GM12878 (cell line): ENCODE results near the gene VIPR2. TPM values are rescaled to one million over a fixed set of nuclear protein-coding genes. Genes with fewer than 3 reads are reported as not detected.

Experiments
- ATAC-seq: fragments of 200-7000 bp; cut with Tn5 transposase; 3 replicates; pipeline ENCODE4 v1.9.1; 2020; ENCODE audit warnings: mild to moderate bottlenecking, moderate library complexity
- BruUV-seq: library from RNA; stranded (reverse); fragments of 400-500 nt; replicated peaks from 2 replicates; lab custom pipeline; 2021; lab: Mats Ljungman, UMichigan
- CTCF ChIA-PET: fragments of 300-600 bp; sonication (Branson Sonifier 250); formaldehyde crosslinking; extraction: SDS; loops from one replicate; lab custom pipeline; 2021; ENCODE audit warnings: inconsistent platforms; lab: Yijun Ruan, JAX
- POLR2A ChIA-PET: fragments of 350-600 bp; formaldehyde crosslinking; extraction: SDS; loops from one replicate; lab custom pipeline; 2021; ENCODE audit warnings: inconsistent platforms; lab: Charles Lee
- RAD21 ChIA-PET: fragments of 300-600 bp; sonication (Branson Sonifier 250); formaldehyde crosslinking; loops from one replicate; lab custom pipeline; 2023; ENCODE audit warnings: antibody characterized with exemption; ENCODE audit not compliant: unreplicated experiment; lab: Charles Lee
- SMC1A ChIA-PET: fragments of 300-600 bp; sonication (Branson Sonifier 250); formaldehyde crosslinking; loops from one replicate; lab custom pipeline; 2023; ENCODE audit not compliant: unreplicated experiment, uncharacterized antibody; lab: Charles Lee
- DNase-seq: peaks from one replicate; pipeline ENCODE4 v3.0.0-alpha.2; 2011; ENCODE audit warnings: low read depth, low spot score
- FAIRE-seq: peaks from 3 replicates; lab custom pipeline; 2011; peaks lifted over from hg19 to GRCh38; lab: Jason Lieb, UNC
- H2AFZ ChIP-seq: 2 replicates; pipeline ENCODE4 v1.6.0; 2011; ENCODE audit warnings: low read depth, low read length, control low read depth; ENCODE audit not compliant: control insufficient read depth
- H3K27ac ChIP-seq: 2 replicates; pipeline ENCODE4 v1.5.1; 2011; ENCODE audit warnings: control low read depth; ENCODE audit not compliant: control insufficient read depth, insufficient read depth
- H3K27me3 ChIP-seq, 2 experiments: replicated peaks in 1 of 2; 2 replicates each; pipeline versions ENCODE4 v1.6.0 to v1.6.1; 2011; ENCODE audit warnings: low read length in 1 of 2; ENCODE audit not compliant: control insufficient read depth in 2 of 2, insufficient read depth in 2 of 2
- H3K36me3 ChIP-seq, 2 experiments: 2 replicates each; pipeline ENCODE4 v1.5.1; 2011; ENCODE audit warnings: low read length in 1 of 2; ENCODE audit not compliant: control insufficient read depth in 2 of 2, insufficient read depth in 2 of 2
- H3K4me1 ChIP-seq: 2 replicates; pipeline ENCODE4 v1.6.1; 2011; ENCODE audit warnings: mild to moderate bottlenecking, low read length, moderate library complexity, mixed read lengths; ENCODE audit not compliant: control insufficient read depth, insufficient read depth
- H3K4me2 ChIP-seq: 2 replicates; pipeline ENCODE4 v1.6.0; 2011; ENCODE audit warnings: control low read depth; ENCODE audit not compliant: control insufficient read depth, insufficient read depth
- H3K4me3 ChIP-seq: fragments of 200-600 bp; sonication (generic); 2 replicates; pipeline ENCODE4 v1.5.1; 2016
- H3K79me2 ChIP-seq: 2 replicates; pipeline ENCODE4 v1.6.0; 2011; ENCODE audit warnings: low read length; ENCODE audit not compliant: control insufficient read depth, insufficient read depth
- H3K9ac ChIP-seq: 2 replicates; pipeline ENCODE4 v1.8.0; 2011; ENCODE audit warnings: low read length, control low read depth, mixed read lengths; ENCODE audit not compliant: control insufficient read depth, insufficient read depth
- H3K9me3 ChIP-seq: replicated peaks from 3 replicates; pipeline ENCODE4 v1.5.1; 2011; ENCODE audit warnings: mild to moderate bottlenecking, low read length; ENCODE audit not compliant: control insufficient read depth, insufficient read depth
- H4K20me1 ChIP-seq: 2 replicates; pipeline ENCODE4 v1.6.0; 2011; ENCODE audit not compliant: control insufficient read depth, insufficient read depth
- BRCA1 ChIP-seq: IDR thresholded peaks from 2 replicates; pipeline ENCODE4 v1.6.1; 2011; ENCODE audit warnings: low read depth, low read length, improper control_type of control experiment
- FOXK2 ChIP-seq: fragments of 450-650 bp; IDR thresholded peaks from 2 replicates; pipeline ENCODE4 v1.6.1; 2017; ENCODE audit warnings: mild to moderate bottlenecking, moderate library complexity
- IKZF1 ChIP-seq: fragments of 450-650 bp; conservative IDR thresholded peaks from 2 replicates; pipeline ENCODE4 v1.6.1; 2017; ENCODE audit warnings: antibody characterized with exemption, mild to moderate bottlenecking
- JUNB ChIP-seq: IDR thresholded peaks from 2 replicates; pipeline ENCODE4 v1.6.1; 2016; ENCODE audit warnings: antibody characterized with exemption, mild to moderate bottlenecking
- JUND ChIP-seq: IDR thresholded peaks from 2 replicates; pipeline ENCODE4 v1.6.1; 2012; ENCODE audit warnings: low read depth, mild to moderate bottlenecking, low read length, improper control_type of control experiment, moderate library complexity
- NFIC ChIP-seq: IDR thresholded peaks from 2 replicates; pipeline ENCODE4 v1.6.1; 2012; ENCODE audit warnings: low read depth, mild to moderate bottlenecking, inconsistent platforms, low read length, moderate library complexity
- RAD51 ChIP-seq: fragments of 450-650 bp; IDR thresholded peaks from 2 replicates; pipeline ENCODE4 v1.6.1; 2016; ENCODE audit warnings: moderate library complexity, mild to moderate bottlenecking, inconsistent platforms
- SIX5 ChIP-seq: IDR thresholded peaks from 2 replicates; pipeline ENCODE4 v1.6.1; 2011; ENCODE audit warnings: mild to moderate bottlenecking, low read depth, low read length, moderate library complexity; ENCODE audit not compliant: severe bottlenecking
- SUZ12 ChIP-seq: fragments of 200-600 bp; sonication (generic); IDR thresholded peaks from one replicate; pipeline ENCODE4 v1.6.1; 2018; ENCODE audit warnings: antibody characterized with exemption, mild to moderate bottlenecking; ENCODE audit not compliant: unreplicated experiment
- TARDBP ChIP-seq: IDR thresholded peaks from 2 replicates; pipeline ENCODE4 v1.6.1; 2016; ENCODE audit warnings: borderline replicate concordance
- ZNF24 ChIP-seq: fragments of 450-650 bp; IDR thresholded peaks from 2 replicates; pipeline ENCODE4 v1.6.1; 2017; ENCODE audit warnings: antibody characterized with exemption, mild to moderate bottlenecking
- WGBS: methylation state at CpG from one replicate; pipeline ENCODE4 v1.1.6; 2016; ENCODE audit warnings: low lambda C conversion rate; ENCODE audit not compliant: insufficient replicate concordance, insufficient coverage; ENCODE audit errors: missing lambda C conversion rate; 5-methylcytosine and 5-hydroxymethylcytosine counted together
- in situ Hi-C: fragments of 300-500 bp; cut with MboI; formaldehyde crosslinking; loops from 9 replicates; pipeline ENCODE4 v1.14.3; 2018; ENCODE audit warnings: mixed read lengths
- intact Hi-C: fragments of 100-400 bp; cut with micrococcal nuclease; formaldehyde crosslinking; loops from one replicate; pipeline ENCODE4 v1.14.2; 2022; ENCODE audit not compliant: unreplicated experiment
- polyA plus RNA-seq, 11 experiments: library from polyadenylated mRNA; depleted of rRNA in 4 of 11; unstranded in 6 of 11; stranded (reverse) in 5 of 11; fragments of >200 nt; fragmentation: Nextera tagmentation in 4 of 11; fragmentation: Illumina TruSeq in 1 of 11; extraction: Ambion mirVana in 4 of 11; extraction: Trizol in 1 of 11; gene quantifications; 1 replicate in 1 of 11; 2 replicates in 10 of 11; pipeline versions ENCODE4 v1.2.1 to v1.2.3, GENCODE V29; 2011 to 2016; ENCODE audit warnings: inconsistent platforms in 2 of 11, missing spikeins in 2 of 11, low read depth in 1 of 11
- total RNA-seq, 4 experiments: library from RNA; depleted of rRNA in 3 of 4; stranded (reverse); fragments of >200 nt in 3 of 4; fragmentation: Illumina TruSeq in 1 of 4; extraction: Trizol in 1 of 4; gene quantifications; 2 replicates each; pipeline versions ENCODE4 v1.2.1 to v1.2.3, GENCODE V29; 2013 to 2021
- TF ChIP-seq, protein P1 (sequence below): IDR thresholded peaks from 2 replicates; pipeline ENCODE4 v1.6.1; 2012; ENCODE audit warnings: mild to moderate bottlenecking, low read depth, low read length
- TF ChIP-seq, protein P2 (sequence below): IDR thresholded peaks from 2 replicates; pipeline ENCODE4 v1.6.1; 2012; ENCODE audit warnings: low read length, inconsistent platforms
- TF ChIP-seq, protein P3 (sequence below): IDR thresholded peaks from 2 replicates; pipeline ENCODE4 v1.6.1; 2011; ENCODE audit warnings: low read depth, low read length, improper control_type of control experiment, borderline replicate concordance
- TF ChIP-seq, protein P4 (sequence below): fragments of 450-650 bp; IDR thresholded peaks from 2 replicates; pipeline ENCODE4 v1.6.1; 2017; ENCODE audit warnings: mild to moderate bottlenecking, moderate library complexity

Gene VIPR2
- total and polyA plus RNA-seq, 10 of the 15 experiments (the other 5 are each of a cell fraction or from before 2014, with no cell fraction given) = not detected

DNA sequence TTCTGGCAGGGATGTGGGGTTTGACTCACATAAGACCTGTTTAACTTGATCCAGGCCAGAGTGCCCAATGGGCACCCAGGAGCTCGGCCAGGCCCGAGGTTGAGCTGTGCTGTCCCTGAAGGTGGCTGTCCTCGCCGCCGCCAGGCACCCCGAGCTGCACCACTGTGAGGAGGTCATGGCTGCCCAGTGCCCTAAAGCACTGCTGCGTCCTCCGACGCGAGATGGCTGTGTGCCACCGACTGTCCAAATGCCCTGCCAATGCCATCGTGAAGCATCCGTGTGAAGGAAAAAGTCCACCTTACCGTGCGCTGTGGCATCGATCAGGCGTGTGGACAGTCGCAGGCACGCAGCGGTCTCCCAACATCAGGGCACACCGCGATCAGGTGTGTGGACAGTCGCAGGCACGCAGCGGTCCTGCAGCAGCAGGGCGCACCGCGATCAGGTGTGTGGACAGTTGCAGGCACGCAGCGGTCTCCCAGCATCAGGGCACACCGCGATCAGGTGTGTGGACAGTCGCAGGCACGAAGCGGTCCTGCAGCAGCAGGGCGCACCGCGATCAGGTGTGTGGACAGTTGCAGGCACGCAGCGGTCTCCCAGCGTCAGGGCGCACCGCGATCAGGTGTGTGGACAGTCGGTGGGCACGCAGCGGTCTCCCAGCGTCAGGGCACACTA lies 120.3 kb downstream of the VIPR2 start:
- H3K9me3 ChIP-seq = no peaks in the 10 kb centered on the region; the same call in 2 of the 3 replicates
- H3K79me2 ChIP-seq = no peaks in the 10 kb centered on the region
- in situ Hi-C loops (no loop called here), intact Hi-C loops (no loop called here)
- ChIA-PET SMC1A (no interaction called here), POLR2A (no interaction called here), RAD21 (no interaction called here), CTCF (no interaction called here)
- no peaks in the 10 kb centered on the region for H3K4me1 ChIP-seq
- no peaks in the 10 kb centered on the region for H4K20me1 ChIP-seq
- no peak for FAIRE-seq
- BruUV-seq = no TSS peak
- no peak overlapping the region for H3K9ac ChIP-seq
- H3K36me3 ChIP-seq = no peaks in the 10 kb centered on the region
- H3K27ac ChIP-seq = no peak overlapping the region
- 82% methylated on average over 46 of the region's 48 CpGs for whole genome bisulfite sequencing
- H2AFZ ChIP-seq = no peak overlapping the region
- DNase-seq = no peak
- H3K4me3 ChIP-seq = no peak overlapping the region
- H3K27me3 ChIP-seq = no peaks in the 10 kb centered on the region; a peak in 1 of 4 replicates
- H3K4me2 ChIP-seq = no peak overlapping the region
- ATAC-seq = no peak
- TF ChIP-seq ZNF24 (no peak), FOXK2 (no peak), JUND (no peak), NFIC (no peak), SIX5 (no peak), BRCA1 (no peak), SUZ12 (no peak), RAD51 (no peak), IKZF1 (no peak), TARDBP (no peak), JUNB (no peak)
- TF ChIP-seq, protein P1, sequence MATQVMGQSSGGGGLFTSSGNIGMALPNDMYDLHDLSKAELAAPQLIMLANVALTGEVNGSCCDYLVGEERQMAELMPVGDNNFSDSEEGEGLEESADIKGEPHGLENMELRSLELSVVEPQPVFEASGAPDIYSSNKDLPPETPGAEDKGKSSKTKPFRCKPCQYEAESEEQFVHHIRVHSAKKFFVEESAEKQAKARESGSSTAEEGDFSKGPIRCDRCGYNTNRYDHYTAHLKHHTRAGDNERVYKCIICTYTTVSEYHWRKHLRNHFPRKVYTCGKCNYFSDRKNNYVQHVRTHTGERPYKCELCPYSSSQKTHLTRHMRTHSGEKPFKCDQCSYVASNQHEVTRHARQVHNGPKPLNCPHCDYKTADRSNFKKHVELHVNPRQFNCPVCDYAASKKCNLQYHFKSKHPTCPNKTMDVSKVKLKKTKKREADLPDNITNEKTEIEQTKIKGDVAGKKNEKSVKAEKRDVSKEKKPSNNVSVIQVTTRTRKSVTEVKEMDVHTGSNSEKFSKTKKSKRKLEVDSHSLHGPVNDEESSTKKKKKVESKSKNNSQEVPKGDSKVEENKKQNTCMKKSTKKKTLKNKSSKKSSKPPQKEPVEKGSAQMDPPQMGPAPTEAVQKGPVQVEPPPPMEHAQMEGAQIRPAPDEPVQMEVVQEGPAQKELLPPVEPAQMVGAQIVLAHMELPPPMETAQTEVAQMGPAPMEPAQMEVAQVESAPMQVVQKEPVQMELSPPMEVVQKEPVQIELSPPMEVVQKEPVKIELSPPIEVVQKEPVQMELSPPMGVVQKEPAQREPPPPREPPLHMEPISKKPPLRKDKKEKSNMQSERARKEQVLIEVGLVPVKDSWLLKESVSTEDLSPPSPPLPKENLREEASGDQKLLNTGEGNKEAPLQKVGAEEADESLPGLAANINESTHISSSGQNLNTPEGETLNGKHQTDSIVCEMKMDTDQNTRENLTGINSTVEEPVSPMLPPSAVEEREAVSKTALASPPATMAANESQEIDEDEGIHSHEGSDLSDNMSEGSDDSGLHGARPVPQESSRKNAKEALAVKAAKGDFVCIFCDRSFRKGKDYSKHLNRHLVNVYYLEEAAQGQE = no peak
- TF ChIP-seq, protein P2, sequence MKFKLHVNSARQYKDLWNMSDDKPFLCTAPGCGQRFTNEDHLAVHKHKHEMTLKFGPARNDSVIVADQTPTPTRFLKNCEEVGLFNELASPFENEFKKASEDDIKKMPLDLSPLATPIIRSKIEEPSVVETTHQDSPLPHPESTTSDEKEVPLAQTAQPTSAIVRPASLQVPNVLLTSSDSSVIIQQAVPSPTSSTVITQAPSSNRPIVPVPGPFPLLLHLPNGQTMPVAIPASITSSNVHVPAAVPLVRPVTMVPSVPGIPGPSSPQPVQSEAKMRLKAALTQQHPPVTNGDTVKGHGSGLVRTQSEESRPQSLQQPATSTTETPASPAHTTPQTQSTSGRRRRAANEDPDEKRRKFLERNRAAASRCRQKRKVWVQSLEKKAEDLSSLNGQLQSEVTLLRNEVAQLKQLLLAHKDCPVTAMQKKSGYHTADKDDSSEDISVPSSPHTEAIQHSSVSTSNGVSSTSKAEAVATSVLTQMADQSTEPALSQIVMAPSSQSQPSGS = no peak
- TF ChIP-seq, protein P3, sequence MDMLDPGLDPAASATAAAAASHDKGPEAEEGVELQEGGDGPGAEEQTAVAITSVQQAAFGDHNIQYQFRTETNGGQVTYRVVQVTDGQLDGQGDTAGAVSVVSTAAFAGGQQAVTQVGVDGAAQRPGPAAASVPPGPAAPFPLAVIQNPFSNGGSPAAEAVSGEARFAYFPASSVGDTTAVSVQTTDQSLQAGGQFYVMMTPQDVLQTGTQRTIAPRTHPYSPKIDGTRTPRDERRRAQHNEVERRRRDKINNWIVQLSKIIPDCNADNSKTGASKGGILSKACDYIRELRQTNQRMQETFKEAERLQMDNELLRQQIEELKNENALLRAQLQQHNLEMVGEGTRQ = no peak
- TF ChIP-seq, protein P4, sequence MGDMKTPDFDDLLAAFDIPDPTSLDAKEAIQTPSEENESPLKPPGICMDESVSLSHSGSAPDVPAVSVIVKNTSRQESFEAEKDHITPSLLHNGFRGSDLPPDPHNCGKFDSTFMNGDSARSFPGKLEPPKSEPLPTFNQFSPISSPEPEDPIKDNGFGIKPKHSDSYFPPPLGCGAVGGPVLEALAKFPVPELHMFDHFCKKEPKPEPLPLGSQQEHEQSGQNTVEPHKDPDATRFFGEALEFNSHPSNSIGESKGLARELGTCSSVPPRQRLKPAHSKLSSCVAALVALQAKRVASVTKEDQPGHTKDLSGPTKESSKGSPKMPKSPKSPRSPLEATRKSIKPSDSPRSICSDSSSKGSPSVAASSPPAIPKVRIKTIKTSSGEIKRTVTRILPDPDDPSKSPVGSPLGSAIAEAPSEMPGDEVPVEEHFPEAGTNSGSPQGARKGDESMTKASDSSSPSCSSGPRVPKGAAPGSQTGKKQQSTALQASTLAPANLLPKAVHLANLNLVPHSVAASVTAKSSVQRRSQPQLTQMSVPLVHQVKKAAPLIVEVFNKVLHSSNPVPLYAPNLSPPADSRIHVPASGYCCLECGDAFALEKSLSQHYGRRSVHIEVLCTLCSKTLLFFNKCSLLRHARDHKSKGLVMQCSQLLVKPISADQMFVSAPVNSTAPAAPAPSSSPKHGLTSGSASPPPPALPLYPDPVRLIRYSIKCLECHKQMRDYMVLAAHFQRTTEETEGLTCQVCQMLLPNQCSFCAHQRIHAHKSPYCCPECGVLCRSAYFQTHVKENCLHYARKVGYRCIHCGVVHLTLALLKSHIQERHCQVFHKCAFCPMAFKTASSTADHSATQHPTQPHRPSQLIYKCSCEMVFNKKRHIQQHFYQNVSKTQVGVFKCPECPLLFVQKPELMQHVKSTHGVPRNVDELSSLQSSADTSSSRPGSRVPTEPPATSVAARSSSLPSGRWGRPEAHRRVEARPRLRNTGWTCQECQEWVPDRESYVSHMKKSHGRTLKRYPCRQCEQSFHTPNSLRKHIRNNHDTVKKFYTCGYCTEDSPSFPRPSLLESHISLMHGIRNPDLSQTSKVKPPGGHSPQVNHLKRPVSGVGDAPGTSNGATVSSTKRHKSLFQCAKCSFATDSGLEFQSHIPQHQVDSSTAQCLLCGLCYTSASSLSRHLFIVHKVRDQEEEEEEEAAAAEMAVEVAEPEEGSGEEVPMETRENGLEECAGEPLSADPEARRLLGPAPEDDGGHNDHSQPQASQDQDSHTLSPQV = no peak
